HG03060 (cell line): ENCODE data around the gene FAM227A.

Experiments
- ATAC-seq: cut with Tn5 transposase; IDR thresholded peaks from one replicate; pipeline ENCODE4 v1.9.1; 2021; ENCODE audit warnings: low read depth, moderate number of reproducible peaks; ENCODE audit not compliant: unreplicated experiment

Gene FAM227A

DNA sequence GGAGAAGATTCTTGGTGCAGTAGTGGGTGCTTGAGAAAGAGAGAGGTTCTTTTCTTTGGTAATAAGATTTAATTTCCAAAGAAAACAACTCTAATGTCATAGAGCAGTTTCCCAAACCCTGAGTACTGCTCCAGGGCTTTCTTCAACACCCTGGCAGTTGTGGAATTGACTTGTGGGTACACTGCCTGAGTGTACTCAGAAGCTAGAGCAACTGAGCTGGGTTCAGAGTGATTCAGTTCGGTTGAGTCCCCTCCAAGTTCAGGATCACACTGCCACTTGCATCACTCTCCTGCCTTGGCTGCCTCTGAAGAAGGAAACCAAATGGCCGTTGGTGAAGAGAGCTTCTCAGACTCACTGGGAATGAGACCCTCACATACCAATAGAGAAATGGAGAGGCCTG, 91.5 kb downstream of the FAM227A start:
- no peak for ATAC-seq

DNA sequence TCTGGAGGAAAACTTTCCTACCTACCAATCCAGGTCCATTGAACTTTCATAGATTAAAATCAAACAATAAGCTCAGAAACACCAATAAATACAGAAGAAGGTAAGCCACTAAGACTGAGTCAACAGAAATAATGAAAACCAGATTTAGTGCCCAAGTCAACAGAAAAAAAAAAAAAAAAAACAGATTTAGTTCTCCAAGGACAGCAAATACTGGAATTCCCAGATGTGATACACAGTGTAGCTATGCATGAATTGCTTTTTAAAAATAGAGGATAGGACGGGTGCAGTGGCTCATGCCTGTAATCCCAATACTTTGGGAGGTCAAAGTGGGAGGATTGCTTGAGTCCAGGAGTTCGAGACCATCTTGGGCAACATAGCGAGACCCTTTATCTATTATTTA, 101.9 kb downstream of the FAM227A start:
- ATAC-seq, result no peak

GRCh38 chr22:38549101-38549894, 106.9 kb downstream of the FAM227A start:
- ATAC-seq, result no peak

DNA sequence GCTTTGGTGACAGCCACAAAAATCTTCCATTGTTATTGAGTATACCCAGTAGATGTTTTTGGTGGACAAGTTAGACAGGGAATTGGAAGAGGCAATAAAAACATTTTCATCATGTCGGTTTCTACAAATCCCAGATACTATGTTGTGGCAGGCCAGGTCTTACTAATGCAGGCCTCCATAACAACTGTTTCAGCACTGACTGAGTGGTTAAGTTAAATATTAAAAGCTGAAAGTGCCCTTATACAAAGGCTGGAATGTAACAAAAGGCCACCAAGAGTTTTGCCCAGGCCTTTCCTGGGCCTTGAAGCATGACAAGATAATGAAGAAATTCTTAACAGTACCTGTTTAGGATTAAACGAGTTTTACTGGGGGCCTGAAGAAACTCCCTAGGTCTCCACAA, 115.5 kb downstream of the FAM227A start:
- no peak for ATAC-seq

DNA sequence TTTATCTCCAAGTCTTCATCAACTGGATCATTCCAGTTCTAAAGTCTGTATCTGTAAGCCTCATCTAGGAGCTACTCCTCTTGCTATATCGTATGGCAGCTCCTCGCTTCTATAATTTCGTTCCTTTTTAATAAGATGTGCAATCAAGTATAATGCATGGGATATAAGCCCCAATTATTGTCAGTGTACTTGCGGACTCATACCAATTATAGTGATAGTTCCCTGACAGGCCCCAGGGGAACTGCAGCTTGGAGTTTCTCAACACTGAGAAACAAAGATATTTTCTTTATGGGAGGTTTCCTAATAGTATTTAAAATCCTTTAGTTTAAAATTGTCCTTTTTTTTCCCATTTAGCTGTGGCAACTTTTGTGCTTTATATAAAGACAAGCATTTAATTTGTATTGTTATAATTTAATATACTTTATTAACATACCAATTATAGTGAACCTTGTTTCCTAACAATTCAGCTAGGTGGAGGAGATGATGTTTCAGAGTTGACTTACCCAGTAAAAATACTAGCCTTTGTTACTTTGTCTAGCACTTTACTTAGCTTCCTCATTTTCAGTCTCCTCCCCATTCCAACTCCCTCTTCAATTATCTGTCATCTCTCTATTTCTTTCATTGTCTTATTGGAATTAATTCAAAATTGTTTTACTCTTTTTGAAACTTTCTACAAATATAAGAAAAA, 124.8 kb downstream of the FAM227A start:
- no peak for ATAC-seq
